ENCODE measurements around the gene LSM3.
"Not testable (repeated sequence)": the region's sequence is repeated elsewhere in the genome, so short reads cannot be mapped to it uniquely, and the experiment has no call there.

- TF ChIP-seq, protein P1, sequence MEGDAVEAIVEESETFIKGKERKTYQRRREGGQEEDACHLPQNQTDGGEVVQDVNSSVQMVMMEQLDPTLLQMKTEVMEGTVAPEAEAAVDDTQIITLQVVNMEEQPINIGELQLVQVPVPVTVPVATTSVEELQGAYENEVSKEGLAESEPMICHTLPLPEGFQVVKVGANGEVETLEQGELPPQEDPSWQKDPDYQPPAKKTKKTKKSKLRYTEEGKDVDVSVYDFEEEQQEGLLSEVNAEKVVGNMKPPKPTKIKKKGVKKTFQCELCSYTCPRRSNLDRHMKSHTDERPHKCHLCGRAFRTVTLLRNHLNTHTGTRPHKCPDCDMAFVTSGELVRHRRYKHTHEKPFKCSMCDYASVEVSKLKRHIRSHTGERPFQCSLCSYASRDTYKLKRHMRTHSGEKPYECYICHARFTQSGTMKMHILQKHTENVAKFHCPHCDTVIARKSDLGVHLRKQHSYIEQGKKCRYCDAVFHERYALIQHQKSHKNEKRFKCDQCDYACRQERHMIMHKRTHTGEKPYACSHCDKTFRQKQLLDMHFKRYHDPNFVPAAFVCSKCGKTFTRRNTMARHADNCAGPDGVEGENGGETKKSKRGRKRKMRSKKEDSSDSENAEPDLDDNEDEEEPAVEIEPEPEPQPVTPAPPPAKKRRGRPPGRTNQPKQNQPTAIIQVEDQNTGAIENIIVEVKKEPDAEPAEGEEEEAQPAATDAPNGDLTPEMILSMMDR (conservative IDR thresholded peaks at IDR 0.05; ENCODE audit: low read length): not testable (repeated sequence)
- TF ChIP-seq EZH2phosphoT487 (IDR thresholded peaks at IDR 0.05; ENCODE audit: borderline replicate concordance, low read depth, low read length): not testable (repeated sequence)
Observed at GRCh38 chr3:14229695-14230094, 51.1 kb downstream of the LSM3 start.
